Ovary (tissue), 9 donors: Measurements from ENCODE around the gene RACGAP1. TPM values are rescaled to one million over a fixed set of nuclear protein-coding genes. Genes with fewer than 3 reads are reported as not detected.

ENCODE experiments used
- DNase-seq, 5 donors: peaks; one replicate each; pipeline ENCODE4 v3.0.0-alpha.2; 2019 to 2020
- H3K27ac ChIP-seq, 2 donors: fragments of 200-600 bp; one replicate each; pipeline versions ENCODE4 v1.5.1 to v1.8.0; 2019 to 2022
- H3K27me3 ChIP-seq: fragments of 200-600 bp; one replicate; pipeline ENCODE4 v1.8.0; 2022
- H3K36me3 ChIP-seq: fragments of 200-600 bp; sonication (generic); one replicate; pipeline ENCODE4 v1.5.1; 2019
- H3K4me1 ChIP-seq: one replicate; pipeline ENCODE4 v1.8.1; 2013; ENCODE audit warnings: mild to moderate bottlenecking, moderate library complexity; ENCODE audit not compliant: insufficient read depth
- H3K4me3 ChIP-seq: fragments of 200-600 bp; sonication (generic); one replicate; pipeline ENCODE4 v1.5.1; 2017
- H3K9me3 ChIP-seq, 2 donors: fragments of 200-600 bp in 1 of 2; sonication (generic) in 1 of 2; one replicate each; pipeline versions ENCODE4 v1.5.1 to v1.8.1; 2013 to 2019; ENCODE audit warnings: mild to moderate bottlenecking in 1 of 2, moderate library complexity in 1 of 2
- EP300 ChIP-seq: sonication (generic); formaldehyde crosslinking; IDR thresholded peaks from one replicate; pipeline ENCODE4 v1.6.1; 2017; ENCODE audit warnings: antibody characterized with exemption
- POLR2A ChIP-seq: fragments of 450-650 bp; IDR thresholded peaks from one replicate; pipeline ENCODE4 v1.6.1; 2017; ENCODE audit warnings: antibody characterized with exemption, mild to moderate bottlenecking, moderate library complexity
- WGBS, 3 donors: extraction: QIAGEN DNeasy Blood & Tissue Kit in 1 of 3; methylation state at CpG; one replicate each; pipeline versions ENCODE4 v1.1.5 to v1.1.7; 2013 to 2017; 5-methylcytosine and 5-hydroxymethylcytosine counted together
- intact Hi-C, 4 donors: fragments of 100-400 bp; cut with DNase I; formaldehyde crosslinking; loops; one replicate each; pipeline versions ENCODE4 v1.11.0 to v1.15.1; 2022 to 2023
- polyA plus RNA-seq, 2 donors: library from polyadenylated mRNA; stranded (reverse); fragments of 200-250 nt in 1 of 2; fragments of 350-450 nt in 1 of 2; fragmentation: Illumina TruSeq in 1 of 2; extraction: RNeasy Lipid Tissue Mini Kit (QIAGEN cat#74804) in 1 of 2; gene quantifications; one replicate each; pipeline ENCODE4 v1.2.3, GENCODE V29; 2013 to 2014
- total RNA-seq, 7 donors: library from RNA; depleted of rRNA in 2 of 7; stranded (reverse); fragments of >200 nt in 2 of 7; fragmentation: NEBNext Ultra II Directional in 3 of 7; extraction: Animal tissue kit (Norgen Biotek cat#: 25700) in 3 of 7; gene quantifications; one replicate each; pipeline versions ENCODE4 v1.1.0 to v1.2.4, GENCODE V29; 2016 to 2023
- TF ChIP-seq, protein P1 (sequence below), 3 donors: fragments of 450-650 bp in 2 of 3; fragments of 200-600 bp in 1 of 3; IDR thresholded peaks; one replicate each; pipeline versions ENCODE4 v1.5.1 to v1.8.0; 2016 to 2022; ENCODE audit warnings: antibody characterized with exemption in 3 of 3, mild to moderate bottlenecking in 1 of 3
- donor health status: DM: no; HTN: no; CAD: no; lungs with moderate emphysema.
- donor health status: DM: no; HTN: no; CAD: no.
- donor health status: Bipolar disorder and iron deficiency.
- donor health status: DM: yes; HTN: yes; CAD: no.
- donor health status: DM: no; HTN: no; CAD: no.
- donor health status: DM: yes; HTN: yes; CAD: no.

RACGAP1 gene
- total and polyA plus RNA-seq, 9 donors = 2.1 to 10.8 (median 3.8) TPM

DNA sequence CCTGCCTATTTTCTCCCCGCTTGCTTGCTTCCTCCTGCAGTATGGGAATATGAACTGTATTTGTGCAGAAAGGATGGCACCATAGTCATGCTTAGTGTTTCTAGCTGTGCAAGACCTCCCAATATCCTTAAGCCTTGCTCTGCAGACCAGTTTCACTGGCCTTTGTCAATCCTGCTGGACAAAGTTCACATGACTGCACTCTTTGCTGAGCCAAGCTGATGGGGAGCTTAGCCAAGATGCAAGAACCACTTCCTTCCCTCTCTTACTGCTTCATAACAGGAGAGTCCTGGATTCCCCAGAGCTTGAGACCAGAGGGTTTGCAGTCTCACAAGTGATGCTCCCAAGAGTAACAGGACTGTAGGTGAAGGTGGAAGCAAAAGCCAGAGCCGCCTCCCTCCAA, 35.9 kb upstream of the RACGAP1 start:
- 94 to 97% (median 97%) methylated on average over 2 of the region's 2 CpGs for WGBS, 3 donors
- Histone ChIP-seq H3K4me1 (peaks cover 6% of the 10 kb centered on the region), H3K27me3 (no peaks in the 10 kb centered on the region), H3K9me3 (no peaks in the 10 kb centered on the region), H3K4me3 (no peak overlapping the region), H3K27ac (no peak overlapping the region), H3K36me3 (no peaks in the 10 kb centered on the region)
- intact Hi-C loops = no loop called here
- DNase-seq = no peak
- TF ChIP-seq EP300 = no peak
- TF ChIP-seq, protein P1, sequence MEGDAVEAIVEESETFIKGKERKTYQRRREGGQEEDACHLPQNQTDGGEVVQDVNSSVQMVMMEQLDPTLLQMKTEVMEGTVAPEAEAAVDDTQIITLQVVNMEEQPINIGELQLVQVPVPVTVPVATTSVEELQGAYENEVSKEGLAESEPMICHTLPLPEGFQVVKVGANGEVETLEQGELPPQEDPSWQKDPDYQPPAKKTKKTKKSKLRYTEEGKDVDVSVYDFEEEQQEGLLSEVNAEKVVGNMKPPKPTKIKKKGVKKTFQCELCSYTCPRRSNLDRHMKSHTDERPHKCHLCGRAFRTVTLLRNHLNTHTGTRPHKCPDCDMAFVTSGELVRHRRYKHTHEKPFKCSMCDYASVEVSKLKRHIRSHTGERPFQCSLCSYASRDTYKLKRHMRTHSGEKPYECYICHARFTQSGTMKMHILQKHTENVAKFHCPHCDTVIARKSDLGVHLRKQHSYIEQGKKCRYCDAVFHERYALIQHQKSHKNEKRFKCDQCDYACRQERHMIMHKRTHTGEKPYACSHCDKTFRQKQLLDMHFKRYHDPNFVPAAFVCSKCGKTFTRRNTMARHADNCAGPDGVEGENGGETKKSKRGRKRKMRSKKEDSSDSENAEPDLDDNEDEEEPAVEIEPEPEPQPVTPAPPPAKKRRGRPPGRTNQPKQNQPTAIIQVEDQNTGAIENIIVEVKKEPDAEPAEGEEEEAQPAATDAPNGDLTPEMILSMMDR (IDR thresholded peaks at IDR 0.05) = no peak
- TF ChIP-seq POLR2A = no peak

DNA sequence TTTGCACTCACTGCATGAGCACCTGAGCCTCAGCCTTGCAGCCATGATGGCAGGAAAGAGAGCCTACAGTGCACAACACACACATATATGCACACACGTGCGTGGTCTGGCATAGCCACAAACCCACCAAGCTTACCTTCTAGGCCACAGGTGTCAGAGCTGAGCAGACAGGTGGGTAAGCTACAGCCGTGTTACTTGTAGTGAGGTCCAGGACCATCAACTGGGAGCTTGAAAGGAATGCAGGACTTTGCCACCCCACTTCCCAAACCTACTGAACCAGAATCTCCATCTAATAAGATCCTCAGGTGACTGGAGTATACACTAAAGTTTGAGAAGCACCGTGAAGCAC, 34.8 kb upstream of the RACGAP1 start:
- Histone ChIP-seq H3K4me3 (no peak overlapping the region), H3K4me1 (peaks cover 8% of the 10 kb centered on the region), H3K27ac (no peak overlapping the region), H3K27me3 (no peaks in the 10 kb centered on the region), H3K9me3 (no peaks in the 10 kb centered on the region), H3K36me3 (no peaks in the 10 kb centered on the region)
- 68 to 72% (median 72%) methylated on average over 4 of the region's 4 CpGs for WGBS, 3 donors
- DNase-seq = no peak
- intact Hi-C loops = no loop called here
- TF ChIP-seq, protein P1 (IDR thresholded peaks at IDR 0.05) = no peak
- TF ChIP-seq EP300 = no peak
- TF ChIP-seq POLR2A = no peak

DNA sequence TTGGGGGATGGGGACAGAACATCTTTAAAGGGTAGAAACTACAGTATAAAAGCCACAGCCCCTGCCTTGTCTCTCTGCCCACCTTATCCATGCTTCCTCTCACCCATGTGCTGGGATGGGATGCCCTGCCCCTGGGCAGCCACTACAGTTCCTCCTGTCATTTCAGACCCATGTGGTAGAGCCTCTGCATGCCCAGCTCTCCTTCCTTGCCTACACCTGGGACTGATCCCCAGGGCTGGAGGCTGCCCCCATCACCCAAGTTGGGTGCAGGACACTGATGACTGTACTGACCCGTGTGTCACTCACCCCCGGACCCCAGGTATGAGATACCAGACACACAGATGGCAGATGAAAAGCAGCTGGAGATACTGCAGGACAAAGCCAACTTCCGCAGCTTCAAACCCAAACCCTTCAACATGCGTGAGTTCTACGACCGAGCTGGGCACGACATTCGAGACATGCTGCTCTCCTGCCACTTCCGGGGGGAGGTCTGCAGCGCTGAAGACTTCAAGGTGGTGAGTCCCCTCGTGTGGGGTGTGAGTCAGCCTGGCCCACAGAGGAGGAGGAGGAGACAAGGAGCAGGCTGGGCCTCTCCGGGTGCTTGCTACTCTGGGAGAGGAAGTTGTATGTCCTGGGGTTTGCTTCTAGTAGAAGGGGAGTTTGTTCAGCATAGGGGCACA, 34.3 kb upstream of the RACGAP1 start:
- TF ChIP-seq EP300 (no peak), POLR2A (no peak)
- TF ChIP-seq, protein P1 (IDR thresholded peaks at IDR 0.05) = no peak
- H3K9me3 ChIP-seq = no peaks in the 10 kb centered on the region
- no peak overlapping the region for H3K4me3 ChIP-seq
- peaks cover 8% of the 10 kb centered on the region for H3K4me1 ChIP-seq
- no peak for DNase-seq
- H3K27ac ChIP-seq = no peak overlapping the region
- H3K27me3 ChIP-seq = no peaks in the 10 kb centered on the region
- WGBS, 3 donors = 78 to 90% (median 84%) methylated on average over 12 of the region's 12 CpGs
- intact Hi-C loops = loop anchor here in 2 of 4 donors (5.0 to 10.0 kb wide), 3 partner anchors 92 to 195 kb away; partner anchors contain the start of gene AQP5 (in 1 of the 2)
- no peaks in the 10 kb centered on the region for H3K36me3 ChIP-seq

DNA sequence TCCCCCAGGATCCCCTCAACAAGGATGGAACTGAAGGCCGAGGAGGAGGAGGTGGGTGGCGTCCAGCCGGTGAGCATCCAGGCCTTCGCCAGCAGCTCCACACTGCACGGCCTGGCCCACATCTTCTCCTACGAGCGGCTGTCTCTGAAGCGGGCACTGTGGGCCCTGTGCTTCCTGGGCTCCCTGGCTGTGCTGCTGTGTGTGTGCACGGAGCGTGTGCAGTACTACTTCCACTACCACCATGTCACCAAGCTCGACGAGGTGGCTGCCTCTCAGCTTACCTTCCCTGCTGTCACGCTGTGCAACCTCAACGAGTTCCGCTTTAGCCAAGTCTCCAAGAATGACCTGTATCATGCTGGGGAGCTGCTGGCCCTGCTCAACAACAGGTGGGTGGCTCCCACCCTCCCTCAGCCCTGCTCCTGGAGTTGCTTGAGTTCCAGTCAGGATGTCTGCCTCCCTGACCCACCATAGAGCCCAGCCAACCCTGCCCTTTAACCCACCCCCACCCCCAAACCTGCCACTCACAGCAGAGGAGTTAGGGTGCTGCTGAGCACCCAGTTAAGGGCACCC, 33.5 kb upstream of the RACGAP1 start:
- Histone ChIP-seq H3K27me3 (no peaks in the 10 kb centered on the region), H3K4me1 (peaks cover 8% of the 10 kb centered on the region), H3K4me3 (no peak overlapping the region), H3K9me3 (no peaks in the 10 kb centered on the region), H3K27ac (no peak overlapping the region), H3K36me3 (no peaks in the 10 kb centered on the region)
- WGBS, 3 donors = 89 to 93% (median 89%) methylated on average over 14 to 15 of the region's 15 CpGs
- TF ChIP-seq POLR2A (no peak), EP300 (no peak)
- TF ChIP-seq, protein P1 (IDR thresholded peaks at IDR 0.05) = no peak
- intact Hi-C loops = loop anchor here in 2 of 4 donors (5.0 to 10.0 kb wide), 3 partner anchors 92 to 194 kb away; partner anchors contain the start of gene AQP5 (in 1 of the 2)
- no peak for DNase-seq
